Hematopoietic multipotent progenitor cell (in vitro differentiated cells): ENCODE data around the gene TBC1D2B. TPM values are rescaled to one million over a fixed set of nuclear protein-coding genes. Genes with fewer than 3 reads are reported as not detected.
"Not testable (repeated sequence)": the region's sequence is repeated elsewhere in the genome, so short reads cannot be mapped to it uniquely, and the experiment has no call there.

Experiments used
- DNase-seq, 3 donors: peaks; one replicate each; pipeline ENCODE4 v3.0.0-alpha.2; 2011 to 2015; ENCODE audit warnings: low read depth in 2 of 3, low spot score in 2 of 3
- total RNA-seq: library from RNA; depleted of rRNA; stranded (reverse); fragments of >200 nt; gene quantifications from one replicate; pipeline ENCODE4 v1.2.3, GENCODE V29; 2012

The TBC1D2B gene
- total RNA-seq, 1 donor = 33.7 TPM

GRCh38 chr15:78007211-78007931 lies 70.1 kb downstream of the TBC1D2B start:
- no peak for DNase-seq

GRCh38 chr15:78006567-78007205 lies 70.8 kb downstream of the TBC1D2B start:
- DNase-seq = no peak

GRCh38 chr15:78004919-78005634 lies 72.4 kb downstream of the TBC1D2B start:
- no peak for DNase-seq

- no peak for DNase-seq
These were observed 73.2 kb downstream of the TBC1D2B start for GRCh38 chr15:78004222-78004727.

- no peak for DNase-seq
These were observed 73.9 kb downstream of the TBC1D2B start for GRCh38 chr15:78003539-78004008.

GRCh38 chr15:78002996-78003395 lies 74.5 kb downstream of the TBC1D2B start:
- no peak for DNase-seq

- DNase-seq = no peak
These were observed 75.9 kb downstream of the TBC1D2B start for GRCh38 chr15:78001656-78002055.

- DNase-seq = no peak
These were observed 76.6 kb downstream of the TBC1D2B start for GRCh38 chr15:78000927-78001249.

GRCh38 chr15:78000091-78000926 lies 77.2 kb downstream of the TBC1D2B start:
- peak; percentile 44 to 90 (median 79) for DNase-seq

GRCh38 chr15:77999486-77999885 lies 78.0 kb downstream of the TBC1D2B start:
- DNase-seq = no peak

GRCh38 chr15:77998592-77998991 lies 78.9 kb downstream of the TBC1D2B start:
- DNase-seq = no peak

- not testable (repeated sequence) for DNase-seq
These were observed 79.6 kb downstream of the TBC1D2B start for GRCh38 chr15:77997761-77998554.

GRCh38 chr15:77997221-77997620 lies 80.3 kb downstream of the TBC1D2B start:
- not testable (repeated sequence) for DNase-seq

- not testable (repeated sequence) for DNase-seq
These were observed 80.8 kb downstream of the TBC1D2B start for GRCh38 chr15:77996713-77997171.

GRCh38 chr15:77996226-77996625 lies 81.3 kb downstream of the TBC1D2B start:
- DNase-seq = not testable (repeated sequence)

GRCh38 chr15:77995537-77995918 lies 82.0 kb downstream of the TBC1D2B start:
- not testable (repeated sequence) for DNase-seq

GRCh38 chr15:77994893-77995536 lies 82.5 kb downstream of the TBC1D2B start:
- not testable (repeated sequence) for DNase-seq

- peak in 2 of 3 donors; percentile 17 to 29 for DNase-seq
These were observed 83.4 kb downstream of the TBC1D2B start for GRCh38 chr15:77993970-77994693.
